GM18502 (cell line): ENCODE results near the gene TSC22D2.

Experiments used
- ATAC-seq: cut with Tn5 transposase; IDR thresholded peaks from one replicate; pipeline ENCODE4 v1.9.1; 2021; ENCODE audit warnings: mild to moderate bottlenecking; ENCODE audit not compliant: unreplicated experiment, poor library complexity

The TSC22D2 gene

GRCh38 chr3:150443331-150443741 is 35.2 kb downstream of the TSC22D2 start:
- no peak for ATAC-seq

DNA sequence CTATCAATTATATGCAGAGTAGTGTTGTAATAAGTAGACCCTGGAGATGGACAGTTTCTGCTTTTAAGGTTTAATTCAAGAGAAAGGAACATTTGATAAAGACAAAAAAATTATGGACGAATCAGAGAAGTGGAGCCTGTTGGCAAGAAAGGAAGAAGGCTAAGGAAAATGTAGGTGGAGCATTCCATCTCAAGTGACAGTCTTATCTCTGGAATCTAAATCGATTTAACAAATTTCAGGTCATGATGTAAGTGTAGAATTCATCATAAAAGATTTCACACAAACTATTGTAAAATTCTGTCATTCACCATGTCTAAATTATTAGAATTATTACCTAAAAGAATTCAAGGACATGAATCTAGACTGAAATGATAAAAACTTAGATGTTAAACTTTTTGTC is 36.3 kb downstream of the TSC22D2 start:
- ATAC-seq = no peak

DNA sequence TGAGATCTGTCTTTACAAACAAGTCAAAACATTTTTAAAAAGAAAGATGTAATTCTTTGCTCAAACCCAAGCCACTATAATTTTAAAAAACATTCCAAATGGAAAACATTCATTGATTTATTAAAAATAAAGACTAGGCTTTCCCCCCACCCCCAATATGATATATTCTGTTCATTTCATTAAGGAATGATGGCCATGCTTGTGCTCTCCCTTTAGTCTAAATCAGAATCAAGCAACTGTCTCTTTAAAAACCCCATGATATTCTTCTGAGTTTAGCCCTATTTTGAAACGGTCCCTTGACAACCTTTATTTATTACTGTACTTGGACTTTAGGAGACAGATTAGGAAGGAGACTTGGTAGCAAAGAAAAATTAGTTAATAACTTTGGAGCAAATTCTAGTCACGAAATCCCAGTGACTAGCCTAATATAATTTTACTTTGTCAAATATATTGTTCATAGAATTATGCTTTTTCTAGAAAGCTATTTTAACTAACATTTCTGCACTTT is 38.4 kb downstream of the TSC22D2 start:
- ATAC-seq = no peak

- no peak for ATAC-seq
Observed at GRCh38 chr3:150447084-150447483, 39.0 kb downstream of the TSC22D2 start.

GRCh38 chr3:150447631-150448465 is 39.8 kb downstream of the TSC22D2 start:
- ATAC-seq = no peak

- no peak for ATAC-seq
Observed at GRCh38 chr3:150449169-150449721, 41.1 kb downstream of the TSC22D2 start.

DNA sequence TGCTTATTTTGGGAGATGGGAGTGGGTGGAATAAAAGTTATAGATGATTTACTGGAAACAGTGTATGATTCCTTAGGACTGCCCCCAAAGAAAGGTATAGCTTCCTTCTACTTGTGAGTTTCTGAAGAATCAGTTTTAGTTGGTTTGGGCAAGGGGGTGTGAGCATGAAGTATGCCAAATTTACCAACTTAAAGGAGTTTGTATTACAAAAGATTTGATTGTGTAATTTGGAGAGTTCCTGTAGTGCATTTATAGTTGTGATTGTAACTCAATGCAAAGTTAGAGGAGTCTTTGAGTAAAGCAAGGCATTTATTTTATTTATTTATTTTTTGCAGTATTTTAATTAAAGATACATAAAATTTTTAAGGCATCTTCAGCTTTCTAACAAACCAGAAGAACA is 42.8 kb downstream of the TSC22D2 start:
- no peak for ATAC-seq

DNA sequence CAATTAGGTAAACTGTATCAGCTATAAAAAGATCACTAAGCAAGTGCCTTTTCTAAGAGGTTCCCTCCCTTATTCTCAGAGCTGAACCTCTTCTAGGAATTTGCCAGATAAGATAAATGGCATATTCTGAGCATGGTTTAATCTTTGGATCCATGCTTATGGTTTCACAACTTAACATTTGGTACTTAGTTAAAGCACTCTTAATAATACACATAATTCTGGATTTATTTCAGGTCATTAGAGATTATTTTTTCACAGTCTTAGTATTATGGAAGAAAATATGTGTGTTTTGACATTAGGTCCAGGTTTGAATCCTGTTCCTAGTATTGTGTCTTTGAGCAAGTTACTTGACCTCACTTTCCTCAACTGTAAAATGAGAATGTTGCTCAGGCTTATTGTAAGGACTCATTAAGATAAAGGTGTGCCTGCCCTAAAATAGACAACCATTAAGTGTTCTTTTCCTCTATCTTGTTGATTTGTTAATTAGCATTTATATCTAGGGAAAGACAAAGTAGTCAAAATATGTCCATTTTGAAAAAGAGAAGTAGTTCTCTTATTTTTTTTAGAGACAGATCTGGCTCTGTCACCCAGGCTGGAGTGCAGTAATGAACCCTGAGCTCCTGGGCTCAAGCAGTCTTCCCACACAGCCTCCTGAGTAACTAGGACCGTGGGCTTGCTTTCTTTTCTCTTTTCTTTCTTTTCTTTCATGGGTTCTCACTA is 43.4 kb downstream of the TSC22D2 start:
- ATAC-seq = no peak

DNA sequence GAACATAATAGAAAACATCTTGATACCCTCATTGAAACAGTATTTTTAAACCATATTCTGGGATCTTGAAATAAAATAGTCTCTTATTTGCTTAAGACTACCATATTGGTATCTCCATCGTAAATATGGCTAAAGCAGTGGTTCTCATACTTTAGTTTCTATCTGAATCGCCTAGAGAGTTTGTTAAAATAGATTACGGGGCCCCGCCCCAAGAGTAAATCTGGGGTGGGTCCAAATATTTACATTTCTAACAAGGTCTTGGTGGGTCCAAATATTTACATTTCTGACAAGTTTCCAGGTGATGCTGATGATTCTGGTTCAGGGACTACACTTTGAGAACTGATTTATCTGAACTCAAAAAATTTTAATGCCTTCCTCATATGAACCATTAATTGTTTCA is 45.3 kb downstream of the TSC22D2 start:
- no peak for ATAC-seq

DNA sequence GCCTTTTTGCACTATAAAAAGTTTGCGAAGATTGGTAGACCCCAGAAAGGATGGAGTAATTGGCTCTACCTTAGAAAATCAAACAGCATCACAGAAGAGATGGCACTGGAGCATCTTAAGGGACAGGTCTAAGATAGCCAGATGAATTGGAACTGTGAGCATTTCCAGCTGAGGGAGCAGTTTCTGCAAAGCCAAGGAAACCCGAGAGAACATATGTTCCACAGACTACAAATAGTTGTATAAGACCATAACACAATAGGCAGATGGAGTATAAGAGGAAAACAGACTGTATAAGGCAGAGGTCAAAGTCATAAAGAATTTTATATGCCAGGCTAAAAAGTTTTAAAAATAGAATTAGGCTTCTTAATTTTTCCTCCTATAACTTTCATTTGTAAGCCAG is 46.0 kb downstream of the TSC22D2 start:
- no peak for ATAC-seq

GRCh38 chr3:150454622-150455021 is 46.5 kb downstream of the TSC22D2 start:
- no peak for ATAC-seq

DNA sequence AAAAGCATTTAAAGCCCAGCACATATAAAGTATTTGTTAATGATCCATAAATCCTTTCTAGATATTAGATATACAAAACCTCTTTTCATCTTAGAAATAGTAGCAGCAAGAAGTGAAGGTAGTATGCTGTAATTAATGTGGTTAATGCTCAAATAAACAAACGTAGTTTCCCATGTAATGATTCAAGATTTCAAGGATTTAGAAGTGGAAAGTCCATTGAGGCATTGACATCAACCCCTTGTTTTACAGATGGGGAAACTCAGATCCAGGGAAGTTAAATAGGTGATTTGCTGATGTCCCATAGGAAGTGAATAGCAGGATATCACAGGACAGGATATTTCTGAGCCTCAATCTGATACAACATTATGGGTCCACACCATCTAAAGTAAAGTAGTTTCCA is 47.2 kb downstream of the TSC22D2 start:
- ATAC-seq = no peak

GRCh38 chr3:150458001-150458400 is 49.9 kb downstream of the TSC22D2 start:
- no peak for ATAC-seq

- ATAC-seq = no peak
Observed at GRCh38 chr3:150460484-150460883, 52.4 kb downstream of the TSC22D2 start.

- ATAC-seq = no peak
Observed at GRCh38 chr3:150461399-150461798, 53.3 kb downstream of the TSC22D2 start.

DNA sequence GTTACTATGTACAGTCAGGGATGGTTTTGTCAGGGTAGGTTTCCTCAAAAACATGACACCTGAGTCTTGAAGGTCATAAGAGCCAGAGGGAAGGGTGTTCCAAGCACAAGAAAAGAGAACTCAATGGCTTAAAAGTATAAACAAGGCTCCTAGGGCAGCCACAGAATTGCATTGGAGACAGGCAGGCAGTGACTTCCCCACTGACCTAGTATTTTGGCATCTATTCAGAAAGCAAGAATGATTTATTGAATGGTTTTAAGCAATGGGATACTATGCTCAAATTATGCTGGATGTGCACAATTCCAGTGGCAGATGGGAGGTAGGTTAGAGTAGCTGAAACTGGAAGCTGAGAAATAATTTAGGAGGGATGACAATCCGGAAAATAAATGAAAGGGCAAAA is 54.0 kb downstream of the TSC22D2 start:
- ATAC-seq = no peak

- ATAC-seq = no peak
Observed at GRCh38 chr3:150464684-150465083, 56.6 kb downstream of the TSC22D2 start.

GRCh38 chr3:150467381-150467780 is 59.3 kb downstream of the TSC22D2 start:
- no peak for ATAC-seq

DNA sequence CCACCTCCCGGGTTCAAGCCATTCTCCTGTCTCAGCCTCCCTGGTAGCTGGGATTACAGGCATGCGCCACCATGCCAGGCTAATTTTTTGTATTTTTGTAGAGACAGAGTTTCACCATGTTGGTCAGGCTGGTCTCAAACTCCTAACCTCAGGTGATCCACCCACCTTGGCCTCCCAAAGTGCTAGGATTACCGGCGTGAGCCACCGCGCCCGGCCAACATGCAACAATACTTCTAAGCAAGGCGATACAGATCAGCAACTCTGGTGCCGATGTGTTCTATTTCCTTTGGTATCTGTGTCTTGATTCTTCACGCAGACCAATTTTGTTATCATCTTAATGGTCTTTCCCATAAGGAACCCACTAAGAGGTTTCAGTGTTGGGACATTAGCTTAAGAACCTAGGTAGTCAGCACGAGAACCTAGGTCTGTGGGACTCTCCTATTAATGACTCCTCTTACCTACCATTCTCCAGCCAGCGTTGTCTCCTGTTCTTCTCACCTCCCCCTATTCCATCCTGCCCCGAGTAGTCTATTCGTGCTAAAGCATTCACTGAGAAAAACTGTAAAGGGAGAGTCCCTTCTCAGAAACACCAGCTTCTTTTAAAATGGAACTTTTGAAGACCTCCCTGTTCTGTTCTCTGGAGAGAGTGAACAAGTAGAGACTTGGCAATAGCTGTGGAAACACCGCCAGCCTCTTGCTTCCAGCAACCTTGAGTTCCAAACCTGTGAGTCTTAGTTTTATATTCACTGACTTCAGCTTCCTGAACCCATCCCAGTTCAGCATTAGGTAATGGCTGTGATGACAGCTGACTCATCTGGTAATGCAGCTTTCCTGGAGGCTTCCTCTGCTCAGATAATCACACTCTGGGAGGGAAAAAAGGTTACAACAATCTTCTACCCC is 61.2 kb downstream of the TSC22D2 start:
- ATAC-seq = no peak
